Measurements from ENCODE around the gene TPM3. TPM values are rescaled to one million over a fixed set of nuclear protein-coding genes. Genes with fewer than 3 reads are reported as not detected.
A peak's percentile ranks its signal among the peaks of the same experiment; 100 is the strongest.

Gene TPM3
- total and polyA plus RNA-seq, 9 of the 15 experiments (the other 6 are each of a cell fraction or from before 2014, with no cell fraction given) = 202 to 604 (median 421) TPM

DNA sequence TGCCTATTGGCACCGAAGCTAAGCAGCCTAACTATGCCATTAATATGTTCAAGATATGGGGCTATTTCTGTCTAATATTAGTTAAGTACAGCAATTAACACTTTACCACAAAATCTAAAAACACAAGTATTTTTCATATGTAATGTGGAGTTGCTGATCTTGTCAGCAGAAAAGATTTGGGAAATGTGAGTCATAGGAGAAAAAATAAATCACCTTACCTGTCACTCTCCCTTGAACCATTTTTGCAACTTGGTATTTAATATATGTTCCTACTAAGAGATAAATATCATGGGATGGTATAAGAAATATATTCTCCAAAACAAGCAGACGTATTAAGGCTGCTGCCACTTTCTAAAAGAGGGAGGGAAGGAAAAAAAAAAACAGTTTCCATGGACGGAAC, 54.0 kb downstream of the TPM3 start (continued):
- TF ChIP-seq NFATC3 (IDR thresholded peaks at IDR 0.05) = peak; percentile 93
- TF ChIP-seq, protein P1, sequence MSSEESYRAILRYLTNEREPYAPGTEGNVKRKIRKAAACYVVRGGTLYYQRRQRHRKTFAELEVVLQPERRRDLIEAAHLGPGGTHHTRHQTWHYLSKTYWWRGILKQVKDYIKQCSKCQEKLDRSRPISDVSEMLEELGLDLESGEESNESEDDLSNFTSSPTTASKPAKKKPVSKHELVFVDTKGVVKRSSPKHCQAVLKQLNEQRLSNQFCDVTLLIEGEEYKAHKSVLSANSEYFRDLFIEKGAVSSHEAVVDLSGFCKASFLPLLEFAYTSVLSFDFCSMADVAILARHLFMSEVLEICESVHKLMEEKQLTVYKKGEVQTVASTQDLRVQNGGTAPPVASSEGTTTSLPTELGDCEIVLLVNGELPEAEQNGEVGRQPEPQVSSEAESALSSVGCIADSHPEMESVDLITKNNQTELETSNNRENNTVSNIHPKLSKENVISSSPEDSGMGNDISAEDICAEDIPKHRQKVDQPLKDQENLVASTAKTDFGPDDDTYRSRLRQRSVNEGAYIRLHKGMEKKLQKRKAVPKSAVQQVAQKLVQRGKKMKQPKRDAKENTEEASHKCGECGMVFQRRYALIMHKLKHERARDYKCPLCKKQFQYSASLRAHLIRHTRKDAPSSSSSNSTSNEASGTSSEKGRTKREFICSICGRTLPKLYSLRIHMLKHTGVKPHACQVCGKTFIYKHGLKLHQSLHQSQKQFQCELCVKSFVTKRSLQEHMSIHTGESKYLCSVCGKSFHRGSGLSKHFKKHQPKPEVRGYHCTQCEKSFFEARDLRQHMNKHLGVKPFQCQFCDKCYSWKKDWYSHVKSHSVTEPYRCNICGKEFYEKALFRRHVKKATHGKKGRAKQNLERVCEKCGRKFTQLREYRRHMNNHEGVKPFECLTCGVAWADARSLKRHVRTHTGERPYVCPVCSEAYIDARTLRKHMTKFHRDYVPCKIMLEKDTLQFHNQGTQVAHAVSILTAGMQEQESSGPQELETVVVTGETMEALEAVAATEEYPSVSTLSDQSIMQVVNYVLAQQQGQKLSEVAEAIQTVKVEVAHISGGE (CRISPR knock-in tag; IDR thresholded peaks at IDR 0.05) = no peak
- TF ChIP-seq KDM1A (IDR thresholded peaks at IDR 0.05) = peak in 1 of 2 experiments; percentile 35; a peak in 1 of 4 replicates
- TF ChIP-seq EP300 (IDR thresholded peaks at IDR 0.05; ENCODE audit: low read length) = no peak
- no peak for TF ChIP-seq ZNF699 (CRISPR knock-in tag; IDR thresholded peaks at IDR 0.05; ENCODE audit: insufficient replicate concordance)
- TF ChIP-seq NR4A1 (CRISPR knock-in tag; IDR thresholded peaks at IDR 0.05) = no peak
- no peak for TF ChIP-seq NR4A1 (tag; IDR thresholded peaks at IDR 0.05)
- TF ChIP-seq, protein P2, sequence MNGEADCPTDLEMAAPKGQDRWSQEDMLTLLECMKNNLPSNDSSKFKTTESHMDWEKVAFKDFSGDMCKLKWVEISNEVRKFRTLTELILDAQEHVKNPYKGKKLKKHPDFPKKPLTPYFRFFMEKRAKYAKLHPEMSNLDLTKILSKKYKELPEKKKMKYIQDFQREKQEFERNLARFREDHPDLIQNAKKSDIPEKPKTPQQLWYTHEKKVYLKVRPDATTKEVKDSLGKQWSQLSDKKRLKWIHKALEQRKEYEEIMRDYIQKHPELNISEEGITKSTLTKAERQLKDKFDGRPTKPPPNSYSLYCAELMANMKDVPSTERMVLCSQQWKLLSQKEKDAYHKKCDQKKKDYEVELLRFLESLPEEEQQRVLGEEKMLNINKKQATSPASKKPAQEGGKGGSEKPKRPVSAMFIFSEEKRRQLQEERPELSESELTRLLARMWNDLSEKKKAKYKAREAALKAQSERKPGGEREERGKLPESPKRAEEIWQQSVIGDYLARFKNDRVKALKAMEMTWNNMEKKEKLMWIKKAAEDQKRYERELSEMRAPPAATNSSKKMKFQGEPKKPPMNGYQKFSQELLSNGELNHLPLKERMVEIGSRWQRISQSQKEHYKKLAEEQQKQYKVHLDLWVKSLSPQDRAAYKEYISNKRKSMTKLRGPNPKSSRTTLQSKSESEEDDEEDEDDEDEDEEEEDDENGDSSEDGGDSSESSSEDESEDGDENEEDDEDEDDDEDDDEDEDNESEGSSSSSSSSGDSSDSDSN (IDR thresholded peaks at IDR 0.05; ENCODE audit: borderline replicate concordance in 1 of 2, low read depth in 2 of 2, low read length in 2 of 2) = no peak
- peak; percentile 93 for TF ChIP-seq FOSL1 (tag; conservative IDR thresholded peaks at IDR 0.05)
- TF ChIP-seq ZNF586 (CRISPR knock-in tag; conservative IDR thresholded peaks at IDR 0.05) = no peak
- TF ChIP-seq ZNF785 (CRISPR knock-in tag; IDR thresholded peaks at IDR 0.05) = no peak
- TF ChIP-seq CBX3 (IDR thresholded peaks at IDR 0.05; ENCODE audit: borderline replicate concordance in 1 of 2, low read length in 2 of 2) = no peak

Measured in K562 (cell line).